GM12865 (cell line): ENCODE results near the gene ANO5.
"Not testable (repeated sequence)": the region's sequence is repeated elsewhere in the genome, so short reads cannot be mapped to it uniquely, and the experiment has no call there.

ENCODE experiments used
- DNase-seq: peaks from one replicate; pipeline ENCODE4 v3.0.0; 2010; ENCODE audit warnings: low read depth
- H3K4me3 ChIP-seq: 2 replicates; pipeline ENCODE4 v1.5.1; 2011; ENCODE audit warnings: mild to moderate bottlenecking, low read depth, low read length, control low read depth
- CTCF ChIP-seq: IDR thresholded peaks from 2 replicates; pipeline ENCODE4 v1.5.1; 2011; ENCODE audit warnings: low read length, control low read depth, low read depth, inconsistent platforms; ENCODE audit not compliant: insufficient read depth; ENCODE audit errors: missing control alignments

ANO5 gene

GRCh38 chr11:22263613-22264012 lies 70.7 kb downstream of the ANO5 start:
- no peak for DNase-seq
- TF ChIP-seq CTCF: no peak

GRCh38 chr11:22268983-22269624 lies 76.2 kb downstream of the ANO5 start:
- not testable (repeated sequence) for H3K4me3 ChIP-seq, DNase-seq

More at GRCh38 chr11:22263613-22264012, 70.7 kb downstream of the ANO5 start:
- no peak overlapping the region for H3K4me3 ChIP-seq

GRCh38 chr11:22273781-22274180 lies 80.9 kb downstream of the ANO5 start:
- no peak for DNase-seq
- no peak for TF ChIP-seq CTCF
- no peak overlapping the region for H3K4me3 ChIP-seq

GRCh38 chr11:22275600-22275999 lies 82.7 kb downstream of the ANO5 start:
- H3K4me3 ChIP-seq: no peak overlapping the region
- no peak for DNase-seq
- TF ChIP-seq CTCF: no peak

- no peak for TF ChIP-seq CTCF
- no peak overlapping the region for H3K4me3 ChIP-seq
- no peak for DNase-seq
Measured at GRCh38 chr11:22276535-22276934, 83.7 kb downstream of the ANO5 start.

GRCh38 chr11:22284991-22285390 lies 92.1 kb downstream of the ANO5 start:
- H3K4me3 ChIP-seq, DNase-seq: not testable (repeated sequence)

GRCh38 chr11:22302368-22302767 lies 109.5 kb downstream of the ANO5 start:
- no peak for TF ChIP-seq CTCF
- H3K4me3 ChIP-seq: no peak overlapping the region
- DNase-seq: no peak

GRCh38 chr11:22304337-22304961 lies 111.6 kb downstream of the ANO5 start:
- TF ChIP-seq CTCF: peak; percentile 43
- H3K4me3 ChIP-seq: no peak overlapping the region
- peak; percentile 26 for DNase-seq
